Muscle layer of duodenum (tissue), 2 donors: Measurements from ENCODE around the gene RPL39L.
"Not testable (repeated sequence)": the region's sequence is repeated elsewhere in the genome, so short reads cannot be mapped to it uniquely, and the experiment has no call there.

Source experiments
- H3K27ac ChIP-seq: one replicate; pipeline ENCODE4 v1.7.0; 2013; ENCODE audit warnings: mild to moderate bottlenecking, low read length
- H3K27me3 ChIP-seq: one replicate; pipeline ENCODE4 v1.7.0; 2013; ENCODE audit warnings: low read depth, mild to moderate bottlenecking, control low read depth, low read length
- H3K36me3 ChIP-seq, 2 donors: one replicate each; pipeline ENCODE4 v1.7.0; 2013; ENCODE audit warnings: low read length in 2 of 2, control low read depth in 1 of 2, mild to moderate bottlenecking in 1 of 2; ENCODE audit not compliant: insufficient read depth in 2 of 2, control insufficient read depth in 1 of 2
- H3K4me1 ChIP-seq, 2 donors: one replicate each; pipeline ENCODE4 v1.7.0; 2013; ENCODE audit warnings: low read length in 2 of 2, mild to moderate bottlenecking in 2 of 2, control low read depth in 1 of 2, moderate library complexity in 1 of 2; ENCODE audit not compliant: insufficient read depth in 2 of 2, control insufficient read depth in 1 of 2
- H3K4me3 ChIP-seq, 2 donors: one replicate each; pipeline ENCODE4 v1.7.0; 2013; ENCODE audit warnings: low read length in 2 of 2, low read depth in 1 of 2, mild to moderate bottlenecking in 1 of 2
- H3K9me3 ChIP-seq, 2 donors: one replicate each; pipeline ENCODE4 v1.7.0; 2013; ENCODE audit warnings: low read length in 2 of 2, control low read depth in 1 of 2, mild to moderate bottlenecking in 1 of 2; ENCODE audit not compliant: control insufficient read depth in 1 of 2
- donor health status: healthy.

RPL39L gene

DNA sequence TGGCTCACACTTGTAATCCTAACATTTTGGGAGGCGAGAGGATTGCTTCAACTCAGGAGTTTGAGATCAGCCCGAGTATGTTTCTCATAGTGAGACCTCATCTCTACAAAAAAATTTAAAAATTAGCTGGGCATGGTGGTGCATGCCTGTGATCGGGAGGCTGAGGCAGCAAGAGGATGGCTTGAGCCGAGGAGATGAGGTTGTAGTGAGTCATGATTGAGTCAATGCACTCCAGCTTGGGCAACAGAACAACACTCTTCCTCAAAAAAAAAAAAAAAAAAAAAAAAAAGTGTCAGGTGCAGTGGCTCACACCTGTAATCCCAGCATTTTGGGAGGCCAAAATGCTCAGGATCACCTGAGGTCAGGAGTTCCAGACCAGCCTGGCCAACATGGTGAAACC is 2.4 kb downstream of the RPL39L start:
- Histone ChIP-seq H3K36me3 (no peaks in the 10 kb centered on the region), H3K4me3 (no peak overlapping the region), H3K27me3 (no peaks in the 10 kb centered on the region), H3K9me3 (no peaks in the 10 kb centered on the region), H3K4me1 (no peaks in the 10 kb centered on the region), H3K27ac (no peak overlapping the region)

DNA sequence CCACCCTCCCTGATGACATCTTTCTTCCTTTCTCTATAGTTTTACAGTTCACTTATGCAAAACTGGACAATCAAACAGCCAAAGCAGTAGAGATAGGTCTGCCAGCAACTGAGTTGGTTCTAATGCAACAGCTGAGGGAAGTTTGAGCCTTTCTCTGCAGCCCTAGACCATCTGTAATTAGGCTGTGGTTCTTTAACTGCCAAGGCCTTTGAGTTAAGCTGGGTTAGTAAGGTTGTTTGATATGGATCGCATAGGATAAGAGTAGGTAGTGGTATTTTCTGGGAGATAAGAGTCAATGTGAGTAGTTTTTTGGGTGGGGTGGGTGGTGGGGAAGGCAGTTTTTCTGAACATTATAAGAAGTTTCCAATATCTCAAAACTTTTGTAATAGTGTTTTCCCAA is 3.0 kb downstream of the RPL39L start:
- Histone ChIP-seq H3K27me3 (no peaks in the 10 kb centered on the region), H3K4me3 (no peak overlapping the region), H3K9me3 (no peaks in the 10 kb centered on the region), H3K4me1 (no peaks in the 10 kb centered on the region), H3K27ac (no peak overlapping the region), H3K36me3 (no peaks in the 10 kb centered on the region)

- H3K4me1 ChIP-seq, H3K27me3 ChIP-seq, H3K9me3 ChIP-seq, H3K27ac ChIP-seq, H3K4me3 ChIP-seq, H3K36me3 ChIP-seq: not testable (repeated sequence)
Measured at GRCh38 chr3:187135172-187135690, 4.1 kb downstream of the RPL39L start.

GRCh38 chr3:187133181-187133580 is 6.1 kb downstream of the RPL39L start:
- H3K27me3 ChIP-seq, H3K36me3 ChIP-seq, H3K4me1 ChIP-seq, H3K27ac ChIP-seq, H3K4me3 ChIP-seq, H3K9me3 ChIP-seq: not testable (repeated sequence)

DNA sequence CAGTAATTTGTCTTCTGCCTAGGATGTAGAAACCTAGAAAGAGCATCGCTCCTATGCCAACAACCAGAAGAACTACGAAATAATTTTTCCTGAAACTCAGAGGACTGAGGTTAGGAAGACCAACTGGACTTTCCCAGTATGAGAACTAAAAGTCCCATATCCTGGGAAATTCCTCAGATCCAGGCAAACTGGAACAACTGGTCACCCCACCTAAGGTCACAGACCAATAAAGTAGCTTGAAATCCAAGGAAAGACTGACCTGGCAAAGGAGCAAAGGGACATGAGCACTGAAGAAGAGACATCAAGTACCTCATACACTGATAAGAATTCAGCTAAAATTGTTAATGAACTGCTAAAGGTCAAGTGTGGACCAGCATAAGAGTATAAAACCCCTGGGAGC is 6.6 kb downstream of the RPL39L start:
- no peaks in the 10 kb centered on the region for H3K27me3 ChIP-seq
- no peak overlapping the region for H3K27ac ChIP-seq
- no peaks in the 10 kb centered on the region for H3K4me1 ChIP-seq
- no peaks in the 10 kb centered on the region for H3K36me3 ChIP-seq
- H3K9me3 ChIP-seq: no peaks in the 10 kb centered on the region
- no peak overlapping the region for H3K4me3 ChIP-seq

- H3K9me3 ChIP-seq: no peaks in the 10 kb centered on the region
- H3K4me3 ChIP-seq: no peak overlapping the region
- no peaks in the 10 kb centered on the region for H3K36me3 ChIP-seq
- H3K4me1 ChIP-seq: no peaks in the 10 kb centered on the region
- no peaks in the 10 kb centered on the region for H3K27me3 ChIP-seq
- H3K27ac ChIP-seq: no peak overlapping the region
Measured at GRCh38 chr3:187131981-187132380, 7.3 kb downstream of the RPL39L start.

- H3K36me3 ChIP-seq: no peaks in the 10 kb centered on the region
- H3K27ac ChIP-seq: no peak overlapping the region
- no peaks in the 10 kb centered on the region for H3K27me3 ChIP-seq
- no peak overlapping the region for H3K4me3 ChIP-seq
- H3K9me3 ChIP-seq: no peaks in the 10 kb centered on the region
- no peaks in the 10 kb centered on the region for H3K4me1 ChIP-seq
Measured at GRCh38 chr3:187130346-187131066, 8.8 kb downstream of the RPL39L start.

DNA sequence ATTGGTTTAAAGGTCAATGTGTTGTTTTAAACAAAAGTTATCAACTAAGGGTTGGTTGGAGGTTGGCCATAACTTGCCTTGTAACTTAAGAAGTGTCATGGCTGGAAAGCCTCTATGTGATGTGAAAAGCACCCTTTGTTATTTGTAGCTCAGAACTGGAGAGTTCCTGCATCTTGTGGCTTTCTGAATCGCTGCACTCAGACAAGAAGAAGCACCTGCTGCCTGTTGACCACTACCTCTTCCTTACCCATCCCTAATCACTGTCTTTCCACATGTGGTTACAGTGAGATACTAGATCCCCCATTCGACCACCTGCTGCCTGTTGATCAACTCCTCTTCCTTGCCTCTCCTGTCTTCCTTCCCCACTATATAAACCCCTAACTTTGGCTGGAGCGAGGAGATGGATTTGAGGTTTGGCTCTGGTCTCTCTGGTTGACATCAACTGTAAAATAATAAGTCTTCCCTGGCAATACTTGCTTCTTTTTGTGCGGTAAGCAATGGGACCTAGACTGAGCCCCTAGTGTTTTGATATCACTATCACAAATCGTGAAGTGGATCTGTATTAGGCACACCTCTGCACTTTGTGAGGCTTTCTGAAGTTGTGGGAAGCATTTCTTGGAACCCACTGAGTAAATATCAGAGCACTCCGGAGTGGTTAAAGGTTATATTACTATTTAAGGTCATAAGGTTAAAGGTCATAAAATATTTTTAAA is 13.8 kb downstream of the RPL39L start:
- H3K36me3 ChIP-seq: no peaks in the 10 kb centered on the region
- H3K27ac ChIP-seq: no peak overlapping the region
- no peaks in the 10 kb centered on the region for H3K27me3 ChIP-seq
- H3K4me3 ChIP-seq: no peak overlapping the region
- H3K9me3 ChIP-seq: no peaks in the 10 kb centered on the region
- H3K4me1 ChIP-seq: no peaks in the 10 kb centered on the region

GRCh38 chr3:187122261-187122660 is 17.0 kb downstream of the RPL39L start:
- H3K4me3 ChIP-seq: no peak overlapping the region
- H3K4me1 ChIP-seq: no peaks in the 10 kb centered on the region
- H3K27ac ChIP-seq: no peak overlapping the region
- no peaks in the 10 kb centered on the region for H3K9me3 ChIP-seq
- no peaks in the 10 kb centered on the region for H3K27me3 ChIP-seq
- H3K36me3 ChIP-seq: no peaks in the 10 kb centered on the region

- H3K27me3 ChIP-seq: no peaks in the 10 kb centered on the region
- no peak overlapping the region for H3K4me3 ChIP-seq
- no peak overlapping the region for H3K27ac ChIP-seq
- no peaks in the 10 kb centered on the region for H3K36me3 ChIP-seq
- H3K4me1 ChIP-seq: no peaks in the 10 kb centered on the region
- H3K9me3 ChIP-seq: no peaks in the 10 kb centered on the region
Measured at GRCh38 chr3:187120326-187120725, 19.0 kb downstream of the RPL39L start.

- no peak overlapping the region for H3K4me3 ChIP-seq
- no peaks in the 10 kb centered on the region for H3K36me3 ChIP-seq
- H3K4me1 ChIP-seq: no peaks in the 10 kb centered on the region
- no peaks in the 10 kb centered on the region for H3K27me3 ChIP-seq
- no peaks in the 10 kb centered on the region for H3K9me3 ChIP-seq
- no peak overlapping the region for H3K27ac ChIP-seq
Measured at GRCh38 chr3:187114511-187114910, 24.8 kb downstream of the RPL39L start.
